Gastroesophageal sphincter (tissue), 3 donors: Measurements from ENCODE around the gene CALHM2.

Experiments used
- CTCF ChIP-seq, 4 experiments: fragments of 200-600 bp in 2 of 4; fragments of 450-650 bp in 2 of 4; sonication (generic) in 1 of 4; IDR thresholded peaks; one replicate each; pipeline ENCODE4 v1.5.1; 2017 to 2019; ENCODE audit warnings: antibody characterized with exemption in 4 of 4, mild to moderate bottlenecking in 2 of 4, moderate library complexity in 2 of 4
- EP300 ChIP-seq: sonication (generic); formaldehyde crosslinking; IDR thresholded peaks from one replicate; pipeline ENCODE4 v1.6.1; 2017; ENCODE audit warnings: antibody characterized with exemption, mild to moderate bottlenecking
- POLR2A ChIP-seq, 2 donors: fragments of 450-650 bp; IDR thresholded peaks; one replicate each; pipeline ENCODE4 v1.6.1; 2017; ENCODE audit warnings: antibody characterized with exemption in 2 of 2, mild to moderate bottlenecking in 2 of 2, moderate library complexity in 1 of 2

GRCh38 chr10:103463499-103463898 is 11.3 kb upstream of the CALHM2 start:
- TF ChIP-seq CTCF (IDR thresholded peaks at IDR 0.05) (no peak), POLR2A (IDR thresholded peaks at IDR 0.05) (no peak), EP300 (no peak)
